Vagina (tissue), 2 donors: ENCODE results near the gene TOLLIP. TPM values are rescaled to one million over a fixed set of nuclear protein-coding genes. Genes with fewer than 3 reads are reported as not detected.
"Not testable (repeated sequence)": the region's sequence is repeated elsewhere in the genome, so short reads cannot be mapped to it uniquely, and the experiment has no call there.

Experiments used
- DNase-seq, 2 donors: peaks; one replicate each; pipeline ENCODE4 v3.0.0-alpha.2; 2017; ENCODE audit errors: extremely low spot score in 2 of 2
- H3K27ac ChIP-seq: fragments of 200-600 bp; sonication (generic); one replicate; pipeline ENCODE4 v1.5.1; 2019
- H3K27me3 ChIP-seq: fragments of 200-600 bp; sonication (generic); one replicate; pipeline ENCODE4 v1.5.1; 2019
- H3K36me3 ChIP-seq, 2 donors: fragments of 200-600 bp; sonication (generic); one replicate each; pipeline ENCODE4 v1.5.1; 2017 to 2019
- H3K4me1 ChIP-seq: fragments of 200-600 bp; sonication (generic); one replicate; pipeline ENCODE4 v1.5.1; 2019
- H3K4me3 ChIP-seq, 2 donors: fragments of 200-600 bp; sonication (generic); 1 replicate in 1 of 2; 2 replicates in 1 of 2; pipeline ENCODE4 v1.5.1; 2016 to 2019
- H3K9me3 ChIP-seq: fragments of 200-600 bp; sonication (generic); one replicate; pipeline ENCODE4 v1.5.1; 2019
- CTCF ChIP-seq, 3 experiments: fragments of 450-650 bp in 2 of 3; fragments of 200-600 bp in 1 of 3; sonication (generic) in 1 of 3; IDR thresholded peaks; one replicate each; pipeline ENCODE4 v1.5.1; 2017 to 2019; ENCODE audit warnings: antibody characterized with exemption in 3 of 3, mild to moderate bottlenecking in 2 of 3, moderate library complexity in 2 of 3
- POLR2A ChIP-seq, 2 donors: fragments of 450-650 bp; IDR thresholded peaks; one replicate each; pipeline ENCODE4 v1.6.1; 2017; ENCODE audit warnings: antibody characterized with exemption in 2 of 2, mild to moderate bottlenecking in 2 of 2, moderate library complexity in 2 of 2
- POLR2AphosphoS5 ChIP-seq, 2 donors: sonication (generic); formaldehyde crosslinking; IDR thresholded peaks; one replicate each; pipeline ENCODE4 v1.9.0; 2017; ENCODE audit warnings: antibody characterized with exemption in 2 of 2, mild to moderate bottlenecking in 2 of 2, low read depth in 1 of 2; ENCODE audit not compliant: insufficient read depth in 1 of 2
- intact Hi-C: fragments of 100-400 bp; cut with DNase I; formaldehyde crosslinking; loops from one replicate; pipeline ENCODE4 v1.15.1; 2023
- total RNA-seq: library from RNA; depleted of rRNA; stranded (reverse); fragments of >200 nt; gene quantifications from one replicate; pipeline ENCODE4 v1.2.3, GENCODE V29; 2016

TOLLIP gene
- total RNA-seq, 1 donor from 2014 or later: 52.5 TPM

DNA sequence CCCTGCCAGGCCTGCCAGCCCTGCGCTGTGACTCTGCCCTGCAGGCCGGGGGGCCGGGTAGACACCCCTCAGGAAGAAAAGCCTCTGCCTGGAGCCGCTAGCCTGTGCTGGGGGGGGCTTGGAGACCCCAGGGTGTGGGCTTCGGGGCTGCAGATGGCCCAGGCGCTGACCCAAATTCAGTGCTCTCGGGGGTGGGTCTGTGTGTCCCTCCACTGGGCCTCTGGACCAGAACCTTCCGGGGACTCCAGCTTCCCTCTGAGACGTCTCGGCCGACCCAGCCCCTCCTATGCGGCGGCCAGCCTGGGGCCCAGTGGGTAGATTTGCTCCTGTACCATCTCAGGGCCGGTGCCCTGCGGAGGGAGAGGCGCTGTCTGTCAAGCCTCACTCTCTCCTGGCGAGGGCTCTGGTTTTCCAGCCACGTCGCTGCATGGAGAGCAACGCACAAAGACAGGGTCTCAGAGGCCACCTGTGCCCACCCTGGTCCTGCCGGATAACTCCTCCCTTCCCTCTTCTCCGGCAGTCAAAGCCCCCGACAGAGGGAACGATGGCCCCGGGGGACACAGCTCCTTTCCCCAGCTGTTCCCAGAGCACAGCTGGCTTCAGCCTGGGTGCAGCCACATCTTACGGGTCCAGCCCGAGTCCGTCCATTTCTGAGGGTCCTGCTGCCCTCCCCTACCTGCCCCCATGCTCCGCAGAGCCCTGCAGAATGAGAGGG lies 40.1 kb upstream of the TOLLIP start:
- no peak overlapping the region for H3K27ac ChIP-seq
- H3K9me3 ChIP-seq: no peaks in the 10 kb centered on the region
- no peak overlapping the region for H3K4me3 ChIP-seq
- no peaks in the 10 kb centered on the region for H3K4me1 ChIP-seq
- intact Hi-C loops: no loop called here
- DNase-seq: no peak
- TF ChIP-seq POLR2AphosphoS5 (IDR thresholded peaks at IDR 0.05; ENCODE audit: insufficient read depth in 1 of 2, low read depth in 1 of 2) (no peak), POLR2A (IDR thresholded peaks at IDR 0.05) (no peak), CTCF (IDR thresholded peaks at IDR 0.05) (no peak)
- H3K27me3 ChIP-seq: no peaks in the 10 kb centered on the region
- no peaks in the 10 kb centered on the region for H3K36me3 ChIP-seq

- Histone ChIP-seq H3K4me3 (no peak overlapping the region), H3K27me3 (no peaks in the 10 kb centered on the region), H3K36me3 (no peaks in the 10 kb centered on the region), H3K27ac (no peak overlapping the region), H3K4me1 (no peaks in the 10 kb centered on the region), H3K9me3 (no peaks in the 10 kb centered on the region)
- intact Hi-C loops: no loop called here
- TF ChIP-seq POLR2AphosphoS5 (IDR thresholded peaks at IDR 0.05; ENCODE audit: insufficient read depth in 1 of 2, low read depth in 1 of 2): no peak
- no peak for TF ChIP-seq CTCF (IDR thresholded peaks at IDR 0.05)
- TF ChIP-seq POLR2A (IDR thresholded peaks at IDR 0.05): no peak
- DNase-seq: no peak
Observed at GRCh38 chr11:1348796-1349326, 39.4 kb upstream of the TOLLIP start.

- H3K27ac ChIP-seq: no peak overlapping the region
- H3K27me3 ChIP-seq: no peaks in the 10 kb centered on the region
- TF ChIP-seq POLR2A (IDR thresholded peaks at IDR 0.05) (no peak), CTCF (IDR thresholded peaks at IDR 0.05) (no peak), POLR2AphosphoS5 (IDR thresholded peaks at IDR 0.05; ENCODE audit: insufficient read depth in 1 of 2, low read depth in 1 of 2) (no peak)
- H3K36me3 ChIP-seq: no peaks in the 10 kb centered on the region
- H3K4me3 ChIP-seq: no peak overlapping the region
- no peaks in the 10 kb centered on the region for H3K4me1 ChIP-seq
- H3K9me3 ChIP-seq: no peaks in the 10 kb centered on the region
- DNase-seq: no peak
- intact Hi-C loops: no loop called here
Observed at GRCh38 chr11:1348146-1348795, 38.8 kb upstream of the TOLLIP start.

- H3K27me3 ChIP-seq, H3K4me1 ChIP-seq, H3K36me3 ChIP-seq, H3K9me3 ChIP-seq, H3K4me3 ChIP-seq, intact Hi-C loops, H3K27ac ChIP-seq: not testable (repeated sequence)
- DNase-seq: peak in 1 of 2 donors; percentile 61
Observed at GRCh38 chr11:1347411-1347999, 38.1 kb upstream of the TOLLIP start.

- Histone ChIP-seq H3K4me1 (no peaks in the 10 kb centered on the region), H3K36me3 (no peaks in the 10 kb centered on the region), H3K27ac (no peak overlapping the region), H3K27me3 (no peaks in the 10 kb centered on the region), H3K4me3 (no peak overlapping the region), H3K9me3 (no peaks in the 10 kb centered on the region)
- intact Hi-C loops: no loop called here
- no peak for TF ChIP-seq POLR2A (IDR thresholded peaks at IDR 0.05)
- peak in 1 of 2 donors; percentile 77 for DNase-seq
Observed at GRCh38 chr11:1346669-1347390, 37.4 kb upstream of the TOLLIP start.
